C4-2B (cell line): ENCODE results near the gene TSTD1.

Source experiments
- CTCF ChIP-seq: fragments of 450-650 bp; conservative IDR thresholded peaks from 2 replicates; pipeline ENCODE4 v1.5.1; 2017; ENCODE audit warnings: mild to moderate bottlenecking
- ZFX ChIP-seq: fragments of 450-650 bp; IDR thresholded peaks from 2 replicates; pipeline ENCODE4 v1.6.1; 2017

- TF ChIP-seq CTCF, result peak; percentile 76
- no peak for TF ChIP-seq ZFX
Measured at GRCh38 chr1:161071886-161072371, 33.2 kb upstream of the TSTD1 start.
